Parathyroid adenoma (tissue), 2 donors: ENCODE data around the gene TCF7L2.

ENCODE experiments used
- H2AFZ ChIP-seq: fragments of 300-600 bp; sonication (generic); one replicate; pipeline ENCODE4 v1.7.0; 2017; ENCODE audit warnings: antibody characterized with exemption, mild to moderate bottlenecking
- H3K27ac ChIP-seq: fragments of 300-600 bp; sonication (generic); one replicate; pipeline ENCODE4 v1.7.0; 2017
- H3K27me3 ChIP-seq: fragments of 300-600 bp; sonication (generic); one replicate; pipeline ENCODE4 v1.7.0; 2017; ENCODE audit warnings: low read length; ENCODE audit not compliant: control insufficient read depth, insufficient read depth
- H3K36me3 ChIP-seq: fragments of 300-600 bp; sonication (generic); one replicate; pipeline ENCODE4 v1.7.0; 2017; ENCODE audit warnings: low read length; ENCODE audit not compliant: control insufficient read depth, insufficient read depth
- H3K4me1 ChIP-seq: fragments of 300-600 bp; sonication (generic); one replicate; pipeline ENCODE4 v1.7.0; 2017; ENCODE audit warnings: control low read depth
- H3K4me2 ChIP-seq: fragments of 300-600 bp; sonication (generic); one replicate; pipeline ENCODE4 v1.7.0; 2017; ENCODE audit warnings: low read length
- H3K4me3 ChIP-seq: fragments of 300-600 bp; sonication (generic); one replicate; pipeline ENCODE4 v1.7.0; 2017; ENCODE audit warnings: low read depth, low read length
- H3K79me2 ChIP-seq: fragments of 300-600 bp; sonication (generic); one replicate; pipeline ENCODE4 v1.7.0; 2017; ENCODE audit warnings: control low read depth
- H3K9ac ChIP-seq: fragments of 300-600 bp; sonication (generic); one replicate; pipeline ENCODE4 v1.7.0; 2017; ENCODE audit warnings: mild to moderate bottlenecking
- H3K9me3 ChIP-seq: fragments of 300-600 bp; sonication (generic); one replicate; pipeline ENCODE4 v1.7.0; 2017; ENCODE audit warnings: low read length; ENCODE audit not compliant: control insufficient read depth
- TF ChIP-seq, protein P1 (sequence below): fragments of 300-600 bp; sonication (generic); IDR thresholded peaks from one replicate; pipeline ENCODE4 v1.7.0; 2017; ENCODE audit warnings: antibody characterized with exemption, mild to moderate bottlenecking
- donor health status: primary hyperparathyroidism.

The TCF7L2 gene

GRCh38 chr10:113126229-113127201 lies 176.5 kb downstream of the TCF7L2 start:
- Histone ChIP-seq H3K27me3 (no peaks in the 10 kb centered on the region), H3K9me3 (no peaks in the 10 kb centered on the region), H3K4me2 (peak overlapping the region; percentile 33), H2AFZ (no peak overlapping the region), H3K27ac (no peak overlapping the region), H3K36me3 (no peaks in the 10 kb centered on the region), H3K4me1 (no peaks in the 10 kb centered on the region), H3K79me2 (no peaks in the 10 kb centered on the region), H3K4me3 (no peak overlapping the region), H3K9ac (no peak overlapping the region)
- TF ChIP-seq, protein P1, sequence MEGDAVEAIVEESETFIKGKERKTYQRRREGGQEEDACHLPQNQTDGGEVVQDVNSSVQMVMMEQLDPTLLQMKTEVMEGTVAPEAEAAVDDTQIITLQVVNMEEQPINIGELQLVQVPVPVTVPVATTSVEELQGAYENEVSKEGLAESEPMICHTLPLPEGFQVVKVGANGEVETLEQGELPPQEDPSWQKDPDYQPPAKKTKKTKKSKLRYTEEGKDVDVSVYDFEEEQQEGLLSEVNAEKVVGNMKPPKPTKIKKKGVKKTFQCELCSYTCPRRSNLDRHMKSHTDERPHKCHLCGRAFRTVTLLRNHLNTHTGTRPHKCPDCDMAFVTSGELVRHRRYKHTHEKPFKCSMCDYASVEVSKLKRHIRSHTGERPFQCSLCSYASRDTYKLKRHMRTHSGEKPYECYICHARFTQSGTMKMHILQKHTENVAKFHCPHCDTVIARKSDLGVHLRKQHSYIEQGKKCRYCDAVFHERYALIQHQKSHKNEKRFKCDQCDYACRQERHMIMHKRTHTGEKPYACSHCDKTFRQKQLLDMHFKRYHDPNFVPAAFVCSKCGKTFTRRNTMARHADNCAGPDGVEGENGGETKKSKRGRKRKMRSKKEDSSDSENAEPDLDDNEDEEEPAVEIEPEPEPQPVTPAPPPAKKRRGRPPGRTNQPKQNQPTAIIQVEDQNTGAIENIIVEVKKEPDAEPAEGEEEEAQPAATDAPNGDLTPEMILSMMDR, result peak; percentile 30

DNA sequence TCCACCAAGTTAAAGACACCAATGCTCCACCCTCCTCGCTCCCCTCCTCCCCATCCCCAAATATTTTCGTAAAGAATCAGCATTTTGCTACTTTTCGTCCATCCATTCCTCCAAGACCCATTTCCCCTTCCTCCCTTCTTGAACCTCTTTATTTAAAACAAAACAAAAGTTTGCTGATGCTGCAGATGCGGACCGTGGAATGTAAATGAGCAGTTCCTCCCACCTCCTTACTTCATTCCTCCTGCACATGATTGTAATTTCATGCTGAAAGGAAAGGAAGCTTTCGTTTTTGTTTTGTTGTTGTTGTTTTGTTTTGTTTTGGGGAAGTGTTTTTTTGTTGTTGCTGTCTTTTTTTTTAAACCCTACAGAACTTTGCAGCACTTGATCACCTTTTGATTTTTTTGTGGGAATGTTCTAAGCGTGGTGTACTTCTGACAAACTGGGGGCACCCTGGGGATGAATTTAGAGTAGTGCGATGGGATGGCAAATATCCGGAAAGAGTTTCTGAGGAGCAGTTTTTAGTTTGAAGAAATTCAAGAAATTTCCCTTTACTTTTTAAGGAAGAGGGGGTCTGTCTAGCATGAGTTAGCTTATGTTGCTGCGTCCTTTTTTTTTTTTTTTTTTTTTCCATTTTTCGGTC lies 177.3 kb downstream of the TCF7L2 start:
- Histone ChIP-seq H2AFZ (no peak overlapping the region), H3K4me1 (no peaks in the 10 kb centered on the region), H3K4me3 (no peak overlapping the region), H3K9me3 (no peaks in the 10 kb centered on the region), H3K36me3 (no peaks in the 10 kb centered on the region), H3K9ac (no peak overlapping the region), H3K27ac (no peak overlapping the region), H3K27me3 (no peaks in the 10 kb centered on the region), H3K79me2 (no peaks in the 10 kb centered on the region), H3K4me2 (no peak overlapping the region)
- TF ChIP-seq, protein P1, result no peak

DNA sequence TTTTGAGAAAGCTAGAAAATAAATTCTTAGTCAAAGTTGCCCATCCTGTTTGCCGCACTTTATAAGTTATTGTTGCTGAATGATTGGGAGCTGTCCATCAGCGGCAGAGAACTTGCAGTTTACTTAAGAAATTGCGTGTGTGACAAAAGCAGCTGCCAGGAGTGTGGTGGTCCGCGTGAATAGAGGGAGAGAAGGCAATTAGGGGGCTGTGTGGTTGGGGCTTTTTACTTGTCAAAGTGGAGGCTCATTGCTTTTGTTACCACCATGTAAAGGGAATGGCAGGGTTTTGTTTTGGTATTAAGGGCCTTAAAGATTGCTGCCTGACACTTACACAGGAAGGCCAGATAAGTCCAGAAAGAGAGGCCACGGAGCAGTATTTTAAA lies 177.8 kb downstream of the TCF7L2 start:
- no peaks in the 10 kb centered on the region for H3K27me3 ChIP-seq
- no peak overlapping the region for H3K27ac ChIP-seq
- no peak overlapping the region for H3K9ac ChIP-seq
- TF ChIP-seq, protein P1, result no peak
- no peak overlapping the region for H3K4me3 ChIP-seq
- H3K36me3 ChIP-seq, result no peaks in the 10 kb centered on the region
- no peaks in the 10 kb centered on the region for H3K9me3 ChIP-seq
- no peaks in the 10 kb centered on the region for H3K79me2 ChIP-seq
- H2AFZ ChIP-seq, result no peak overlapping the region
- H3K4me1 ChIP-seq, result no peaks in the 10 kb centered on the region
- H3K4me2 ChIP-seq, result no peak overlapping the region

GRCh38 chr10:113128450-113129070 lies 178.5 kb downstream of the TCF7L2 start:
- Histone ChIP-seq H3K27ac (no peak overlapping the region), H2AFZ (no peak overlapping the region), H3K4me3 (no peak overlapping the region), H3K9me3 (no peaks in the 10 kb centered on the region), H3K36me3 (no peaks in the 10 kb centered on the region), H3K4me1 (no peaks in the 10 kb centered on the region), H3K27me3 (no peaks in the 10 kb centered on the region), H3K4me2 (no peak overlapping the region), H3K9ac (no peak overlapping the region), H3K79me2 (no peaks in the 10 kb centered on the region)
- TF ChIP-seq, protein P1, result no peak
